Esophagus squamous epithelium (tissue), 5 donors: ENCODE measurements around the gene HTR2A. TPM values are rescaled to one million over a fixed set of nuclear protein-coding genes. Genes with fewer than 3 reads are reported as not detected.

Source experiments
- DNase-seq: peaks from one replicate; lab custom pipeline; 2025; lab: John Stamatoyannopoulos, UW
- H3K27ac ChIP-seq, 4 donors: fragments of 200-600 bp; sonication (generic); one replicate each; pipeline ENCODE4 v1.5.1; 2016 to 2019; ENCODE audit warnings: mild to moderate bottlenecking in 1 of 4
- H3K27me3 ChIP-seq, 4 donors: fragments of 200-600 bp; sonication (generic); 1 replicate in 3 of 4; 2 replicates in 1 of 4; pipeline versions ENCODE4 v1.5.1 to v1.6.0; 2017 to 2021; ENCODE audit warnings: antibody characterized with exemption in 1 of 4
- H3K36me3 ChIP-seq, 3 donors: fragments of 200-600 bp; sonication (generic); one replicate each; pipeline ENCODE4 v1.5.1; 2016 to 2019
- H3K4me1 ChIP-seq, 3 donors: fragments of 200-600 bp; sonication (generic); one replicate each; pipeline ENCODE4 v1.5.1; 2017 to 2019
- H3K4me3 ChIP-seq, 4 donors: fragments of 200-600 bp; sonication (generic); 1 replicate in 3 of 4; 2 replicates in 1 of 4; pipeline ENCODE4 v1.5.1; 2016 to 2019; ENCODE audit warnings: mild to moderate bottlenecking in 2 of 4, moderate library complexity in 1 of 4
- H3K9me3 ChIP-seq, 3 donors: fragments of 200-600 bp; sonication (generic); one replicate each; pipeline ENCODE4 v1.5.1; 2016 to 2019
- CTCF ChIP-seq, 6 experiments: fragments of 450-650 bp in 4 of 6; fragments of 200-600 bp in 2 of 6; sonication (generic) in 2 of 6; IDR thresholded peaks; one replicate each; pipeline ENCODE4 v1.5.1; 2016 to 2019; ENCODE audit warnings: antibody characterized with exemption in 6 of 6, mild to moderate bottlenecking in 4 of 6, moderate library complexity in 4 of 6
- POLR2A ChIP-seq, 4 donors: fragments of 450-650 bp; IDR thresholded peaks; one replicate each; pipeline ENCODE4 v1.6.1; 2017; ENCODE audit warnings: antibody characterized with exemption in 4 of 4, mild to moderate bottlenecking in 4 of 4, moderate library complexity in 3 of 4
- WGBS, 2 donors: methylation state at CpG; one replicate each; pipeline ENCODE4 v1.1.5; 2018; 5-methylcytosine and 5-hydroxymethylcytosine counted together
- intact Hi-C: fragments of 100-400 bp; cut with DNase I; formaldehyde crosslinking; loops from one replicate; pipeline ENCODE4 v1.15.0; 2022
- total RNA-seq, 4 donors: library from RNA; depleted of rRNA; stranded (reverse); fragments of >200 nt; gene quantifications; one replicate each; pipeline ENCODE4 v1.1.0, GENCODE V29; 2016
- donor health status: DM: yes; HTN: yes; CAD: no.

The HTR2A gene
- total RNA-seq, 4 donors from 2014 or later: 0.03 to 0.19 TPM; not detected in 2

GRCh38 chr13:46914341-46914740 is 17.5 kb upstream of the HTR2A start:
- intact Hi-C loops: no loop called here
- Histone ChIP-seq H3K4me1 (no peaks in the 10 kb centered on the region), H3K9me3 (no peaks in the 10 kb centered on the region), H3K36me3 (no peaks in the 10 kb centered on the region), H3K4me3 (no peak overlapping the region), H3K27ac (no peak overlapping the region), H3K27me3 (no peaks in the 10 kb centered on the region)
- WGBS, 2 donors: 44 to 48% methylated on average over 2 of the region's 2 CpGs
- no peak for TF ChIP-seq POLR2A (IDR thresholded peaks at IDR 0.05)
- no peak for TF ChIP-seq CTCF (IDR thresholded peaks at IDR 0.05)
- no peak for DNase-seq

- intact Hi-C loops: no loop called here
- no peaks in the 10 kb centered on the region for H3K9me3 ChIP-seq
- H3K36me3 ChIP-seq: no peaks in the 10 kb centered on the region
- no peaks in the 10 kb centered on the region for H3K27me3 ChIP-seq
- H3K4me1 ChIP-seq: no peaks in the 10 kb centered on the region
- WGBS, 2 donors: 69 to 77% methylated on average over 1 of the region's 1 CpG
- DNase-seq: no peak
- no peak for TF ChIP-seq CTCF (IDR thresholded peaks at IDR 0.05)
- no peak for TF ChIP-seq POLR2A (IDR thresholded peaks at IDR 0.05)
- no peak overlapping the region for H3K4me3 ChIP-seq
- H3K27ac ChIP-seq: no peak overlapping the region
Observed at GRCh38 chr13:46913757-46914156, 16.9 kb upstream of the HTR2A start.

- no peaks in the 10 kb centered on the region for H3K36me3 ChIP-seq
- no peaks in the 10 kb centered on the region for H3K9me3 ChIP-seq
- DNase-seq: no peak
- H3K4me1 ChIP-seq: no peaks in the 10 kb centered on the region
- no peaks in the 10 kb centered on the region for H3K27me3 ChIP-seq
- no peak overlapping the region for H3K4me3 ChIP-seq
- 64 to 70% methylated on average over 3 of the region's 3 CpGs for WGBS, 2 donors
- no peak overlapping the region for H3K27ac ChIP-seq
- TF ChIP-seq POLR2A (IDR thresholded peaks at IDR 0.05) (no peak), CTCF (IDR thresholded peaks at IDR 0.05) (no peak)
- intact Hi-C loops: no loop called here
Observed at GRCh38 chr13:46909042-46909441, 12.2 kb upstream of the HTR2A start.

GRCh38 chr13:46908501-46908900 is 11.6 kb upstream of the HTR2A start:
- Histone ChIP-seq H3K4me3 (no peak overlapping the region), H3K27me3 (no peaks in the 10 kb centered on the region), H3K27ac (no peak overlapping the region), H3K9me3 (no peaks in the 10 kb centered on the region), H3K36me3 (no peaks in the 10 kb centered on the region), H3K4me1 (no peaks in the 10 kb centered on the region)
- intact Hi-C loops: no loop called here
- 31 to 51% methylated on average over 2 of the region's 2 CpGs for whole genome bisulfite sequencing, 2 donors
- TF ChIP-seq CTCF (IDR thresholded peaks at IDR 0.05): no peak
- no peak for TF ChIP-seq POLR2A (IDR thresholded peaks at IDR 0.05)
- no peak for DNase-seq

- H3K36me3 ChIP-seq: no peaks in the 10 kb centered on the region
- DNase-seq: no peak
- TF ChIP-seq POLR2A (IDR thresholded peaks at IDR 0.05): no peak
- no peak for TF ChIP-seq CTCF (IDR thresholded peaks at IDR 0.05)
- H3K27me3 ChIP-seq: no peaks in the 10 kb centered on the region
- intact Hi-C loops: no loop called here
- H3K9me3 ChIP-seq: no peaks in the 10 kb centered on the region
- H3K27ac ChIP-seq: no peak overlapping the region
- no peaks in the 10 kb centered on the region for H3K4me1 ChIP-seq
- H3K4me3 ChIP-seq: no peak overlapping the region
Observed at GRCh38 chr13:46906405-46906804, 9.6 kb upstream of the HTR2A start.
